K562 (cell line): ENCODE measurements around the gene CCDC47. TPM values are rescaled to one million over a fixed set of nuclear protein-coding genes. Genes with fewer than 3 reads are reported as not detected.

Experiments
- ATAC-seq: fragments of 200-7000 bp; cut with Tn5 transposase; 3 replicates; pipeline ENCODE4 v1.9.1; 2020; ENCODE audit warnings: moderate library complexity
- BruUV-seq: library from RNA; stranded (reverse); fragments of 400-500 nt; replicated peaks from 2 replicates; lab custom pipeline; 2021; lab: Mats Ljungman, UMichigan
- CTCF ChIA-PET: fragments of 300-600 bp; formaldehyde crosslinking; extraction: SDS; loops from one replicate; lab custom pipeline; 2021; ENCODE audit warnings: low intra/inter-chr PET ratio; lab: Yijun Ruan, JAX
- POLR2A ChIA-PET: fragments of 300-600, 350-650 bp; sonication (Branson Sonifier 250); formaldehyde crosslinking; extraction: SDS; loops from one replicate; lab custom pipeline; 2021; ENCODE audit warnings: antibody characterized with exemption, inconsistent platforms; lab: Yijun Ruan, JAX
- DNase-seq, 4 experiments: peaks; one replicate each; pipeline versions ENCODE4 v3.0.0 to v3.0.0-alpha.2; 2011 to 2018; ENCODE audit warnings: low spot score in 3 of 4, mixed read lengths in 3 of 4; ENCODE audit errors: extremely low read depth in 1 of 4
- FAIRE-seq: peaks from 2 replicates; lab custom pipeline; 2011; peaks lifted over from hg19 to GRCh38; lab: Jason Lieb, UNC
- H2AFZ ChIP-seq: 2 replicates; pipeline ENCODE4 v1.6.0; 2011; ENCODE audit warnings: low read depth, low read length, control low read depth, inconsistent platforms
- H3K27ac ChIP-seq: fragments of 200-600 bp; 3 replicates; pipeline ENCODE4 v1.8.0; 2011; ENCODE audit warnings: low read depth, mild to moderate bottlenecking, control low read depth, inconsistent platforms, low read length, moderate library complexity, mixed read lengths; ENCODE audit errors: extremely low read depth
- H3K27me3 ChIP-seq, 2 experiments: fragments of 300-600 bp in 1 of 2; 2 replicates in 1 of 2; 3 replicates in 1 of 2; pipeline versions ENCODE4 v1.6.0 to v1.8.0; 2011; ENCODE audit warnings: inconsistent platforms in 2 of 2, low read length in 2 of 2, mild to moderate bottlenecking in 1 of 2, mixed read lengths in 1 of 2, moderate library complexity in 1 of 2; ENCODE audit not compliant: control insufficient read depth in 2 of 2, insufficient read depth in 2 of 2
- H3K36me3 ChIP-seq: fragments of 300-600 bp; 3 replicates; pipeline ENCODE4 v1.8.0; 2011; ENCODE audit warnings: mild to moderate bottlenecking, low read length, inconsistent platforms; ENCODE audit not compliant: control insufficient read depth, insufficient read depth
- H3K4me1 ChIP-seq, 2 experiments: fragments of 200-600 bp in 1 of 2; replicated peaks in 1 of 2; 2 replicates in 1 of 2; 3 replicates in 1 of 2; pipeline versions ENCODE4 v1.5.1 to v1.8.0; 2011; ENCODE audit warnings: inconsistent platforms in 2 of 2, low read length in 2 of 2, mild to moderate bottlenecking in 1 of 2, mixed read lengths in 1 of 2, moderate library complexity in 1 of 2; ENCODE audit not compliant: control insufficient read depth in 2 of 2, insufficient read depth in 2 of 2
- H3K4me2 ChIP-seq: 2 replicates; pipeline ENCODE4 v1.6.1; 2011; ENCODE audit warnings: low read length, control low read depth, inconsistent platforms, mixed read lengths; ENCODE audit not compliant: insufficient read depth
- H3K4me3 ChIP-seq: fragments of 200-600 bp; sonication (generic), shearing (Covaris generic); 2 replicates; pipeline ENCODE4 v1.5.1; 2016; ENCODE audit warnings: control low read depth, inconsistent platforms
- H3K79me2 ChIP-seq: fragments of 200-600 bp; 3 replicates; pipeline ENCODE4 v1.8.0; 2011; ENCODE audit warnings: low read length, inconsistent platforms; ENCODE audit not compliant: control insufficient read depth, insufficient read depth
- H3K9ac ChIP-seq, 2 experiments: 2 replicates each; pipeline versions ENCODE4 v1.6.0 to v1.6.1; 2011; ENCODE audit warnings: low read depth in 2 of 2, low read length in 2 of 2, control low read depth in 1 of 2, inconsistent platforms in 1 of 2, mild to moderate bottlenecking in 1 of 2, mixed read lengths in 1 of 2; ENCODE audit not compliant: insufficient read depth in 1 of 2
- H3K9me1 ChIP-seq: one replicate; pipeline ENCODE4 v1.6.0; 2011; ENCODE audit warnings: inconsistent platforms, mild to moderate bottlenecking, low read length, moderate library complexity; ENCODE audit not compliant: control insufficient read depth, insufficient read depth
- H3K9me3 ChIP-seq: replicated peaks from 2 replicates; pipeline ENCODE4 v1.5.1; 2011; ENCODE audit warnings: low read depth, low read length, inconsistent platforms; ENCODE audit not compliant: control insufficient read depth, insufficient read depth
- H4K20me1 ChIP-seq: replicated peaks from 2 replicates; pipeline ENCODE4 v1.6.1; 2011; ENCODE audit warnings: low read length, inconsistent platforms, mixed read lengths; ENCODE audit not compliant: control insufficient read depth, insufficient read depth
- PPARD ChIP-seq: fragments of 250-450 bp; sonication (Bioruptor Pico); IDR thresholded peaks from 2 replicates; pipeline ENCODE4 v1.8.0; 2022; ENCODE audit warnings: inconsistent platforms, mild to moderate bottlenecking, moderate library complexity
- SIN3B ChIP-seq: fragments of 450-650 bp; IDR thresholded peaks from 2 replicates; pipeline ENCODE4 v1.6.1; 2017; ENCODE audit warnings: low read depth, mild to moderate bottlenecking, moderate library complexity
- TAF7 ChIP-seq: fragments of 450-650 bp; IDR thresholded peaks from 2 replicates; pipeline ENCODE4 v1.6.1; 2016; ENCODE audit warnings: missing genetic modification characterization, missing compliant biosample characterization
- ZNF184 ChIP-seq: sonication (generic); formaldehyde crosslinking; IDR thresholded peaks from 2 replicates; pipeline ENCODE4 v1.5.0; 2020; ENCODE audit warnings: missing genetic modification reagents
- WGBS: fragments of 100-300 bp; shearing (Covaris generic); methylation state at CpG from one replicate; pipeline ENCODE4 v1.1.6; 2016; ENCODE audit warnings: low coverage, mixed read lengths; ENCODE audit not compliant: insufficient coverage; ENCODE audit errors: missing lambda C conversion rate; 5-methylcytosine and 5-hydroxymethylcytosine counted together
- in situ Hi-C: fragments of 300-500 bp; cut with MboI; formaldehyde crosslinking; loops from 4 replicates; pipeline ENCODE4 v1.15.0; 2018; ENCODE audit warnings: inconsistent platforms, mixed read lengths
- intact Hi-C: fragments of 100-400 bp; cut with micrococcal nuclease; formaldehyde crosslinking; loops from 2 replicates; pipeline ENCODE4 v1.14.2; 2022
- polyA plus RNA-seq, 8 experiments: library from polyadenylated mRNA; depleted of rRNA in 4 of 8; stranded (reverse) in 5 of 8; unstranded in 3 of 8; fragments of >200 nt; fragmentation: Nextera tagmentation in 2 of 8; fragmentation: Illumina TruSeq in 1 of 8; extraction: Ambion mirVana in 2 of 8; extraction: Trizol in 1 of 8; gene quantifications; 2 replicates each; pipeline versions ENCODE4 v1.2.1 to v1.2.3, GENCODE V29; 2011 to 2014; ENCODE audit warnings: inconsistent platforms in 1 of 8, missing spikeins in 1 of 8
- total RNA-seq, 7 experiments: library from RNA; depleted of rRNA in 6 of 7; stranded (reverse); fragments of >200 nt in 6 of 7; fragmentation: Illumina TruSeq in 2 of 7; extraction: Trizol in 2 of 7; gene quantifications; 2 replicates each; pipeline versions ENCODE4 v1.2.1 to v1.2.3, GENCODE V29; 2011 to 2021; ENCODE audit warnings: low replicate concordance in 1 of 7
- TF ChIP-seq, protein P1 (sequence below): fragments of 250-450 bp; sonication (Bioruptor Pico); IDR thresholded peaks from 2 replicates; pipeline ENCODE4 v1.8.0; 2021; ENCODE audit warnings: mild to moderate bottlenecking, moderate library complexity
- TF ChIP-seq, protein P2 (sequence below): sonication (generic); formaldehyde crosslinking; IDR thresholded peaks from 2 replicates; pipeline ENCODE4 v1.8.1; 2023; ENCODE audit warnings: missing genetic modification reagents, mild to moderate bottlenecking, borderline replicate concordance

CCDC47 gene
- total and polyA plus RNA-seq, 9 of the 15 experiments (the other 6 are each of a cell fraction or from before 2014, with no cell fraction given), result 15.5 to 162 (median 122) TPM

DNA sequence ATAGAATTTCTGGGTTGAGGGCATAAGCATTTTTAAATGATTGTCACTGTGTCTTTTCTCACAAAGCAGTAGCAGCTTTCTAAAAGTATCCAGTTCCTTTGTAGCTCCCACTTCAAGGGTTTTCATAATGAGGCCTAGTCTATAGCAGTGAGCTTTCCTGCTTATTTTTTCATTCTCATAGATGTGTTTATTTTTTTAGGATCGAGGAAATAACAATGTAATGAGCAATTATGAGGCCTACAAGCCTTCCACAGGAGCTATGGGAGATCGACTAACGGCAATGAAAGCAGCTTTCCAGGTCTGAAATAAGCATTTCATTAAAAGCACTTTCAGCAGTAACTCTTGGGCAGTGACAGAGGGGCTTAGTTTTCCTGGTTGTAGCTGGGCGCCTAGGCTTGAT, 43.3 kb upstream of the CCDC47 start:
- no peak for DNase-seq
- H3K27me3 ChIP-seq, result no peaks in the 10 kb centered on the region
- CTCF ChIA-PET, result no interaction called here
- no peaks in the 10 kb centered on the region for H3K4me1 ChIP-seq
- H2AFZ ChIP-seq, result no peak overlapping the region
- FAIRE-seq, result no peak
- no peak overlapping the region for H3K9ac ChIP-seq
- in situ Hi-C loops, result no loop called here
- H3K4me2 ChIP-seq, result no peak overlapping the region
- H3K9me3 ChIP-seq, result no peaks in the 10 kb centered on the region
- peaks cover 6% of the 10 kb centered on the region; the same call in 1 of the 2 replicates for H4K20me1 ChIP-seq
- intact Hi-C loops, result no loop called here
- no peak for ATAC-seq
- no peak overlapping the region for H3K27ac ChIP-seq
- 88% methylated on average over 4 of the region's 4 CpGs for WGBS
- H3K4me3 ChIP-seq, result no peak overlapping the region
- H3K36me3 ChIP-seq, result peaks cover 100% of the 10 kb centered on the region
- H3K9me1 ChIP-seq, result no peaks in the 10 kb centered on the region
- BruUV-seq, result no TSS peak
- H3K79me2 ChIP-seq, result no peaks in the 10 kb centered on the region
- no peak for TF ChIP-seq PPARD (CRISPR knock-in tag)
- TF ChIP-seq, protein P1, sequence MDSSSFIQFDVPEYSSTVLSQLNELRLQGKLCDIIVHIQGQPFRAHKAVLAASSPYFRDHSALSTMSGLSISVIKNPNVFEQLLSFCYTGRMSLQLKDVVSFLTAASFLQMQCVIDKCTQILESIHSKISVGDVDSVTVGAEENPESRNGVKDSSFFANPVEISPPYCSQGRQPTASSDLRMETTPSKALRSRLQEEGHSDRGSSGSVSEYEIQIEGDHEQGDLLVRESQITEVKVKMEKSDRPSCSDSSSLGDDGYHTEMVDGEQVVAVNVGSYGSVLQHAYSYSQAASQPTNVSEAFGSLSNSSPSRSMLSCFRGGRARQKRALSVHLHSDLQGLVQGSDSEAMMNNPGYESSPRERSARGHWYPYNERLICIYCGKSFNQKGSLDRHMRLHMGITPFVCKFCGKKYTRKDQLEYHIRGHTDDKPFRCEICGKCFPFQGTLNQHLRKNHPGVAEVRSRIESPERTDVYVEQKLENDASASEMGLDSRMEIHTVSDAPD, result no peak
- TF ChIP-seq, protein P2, sequence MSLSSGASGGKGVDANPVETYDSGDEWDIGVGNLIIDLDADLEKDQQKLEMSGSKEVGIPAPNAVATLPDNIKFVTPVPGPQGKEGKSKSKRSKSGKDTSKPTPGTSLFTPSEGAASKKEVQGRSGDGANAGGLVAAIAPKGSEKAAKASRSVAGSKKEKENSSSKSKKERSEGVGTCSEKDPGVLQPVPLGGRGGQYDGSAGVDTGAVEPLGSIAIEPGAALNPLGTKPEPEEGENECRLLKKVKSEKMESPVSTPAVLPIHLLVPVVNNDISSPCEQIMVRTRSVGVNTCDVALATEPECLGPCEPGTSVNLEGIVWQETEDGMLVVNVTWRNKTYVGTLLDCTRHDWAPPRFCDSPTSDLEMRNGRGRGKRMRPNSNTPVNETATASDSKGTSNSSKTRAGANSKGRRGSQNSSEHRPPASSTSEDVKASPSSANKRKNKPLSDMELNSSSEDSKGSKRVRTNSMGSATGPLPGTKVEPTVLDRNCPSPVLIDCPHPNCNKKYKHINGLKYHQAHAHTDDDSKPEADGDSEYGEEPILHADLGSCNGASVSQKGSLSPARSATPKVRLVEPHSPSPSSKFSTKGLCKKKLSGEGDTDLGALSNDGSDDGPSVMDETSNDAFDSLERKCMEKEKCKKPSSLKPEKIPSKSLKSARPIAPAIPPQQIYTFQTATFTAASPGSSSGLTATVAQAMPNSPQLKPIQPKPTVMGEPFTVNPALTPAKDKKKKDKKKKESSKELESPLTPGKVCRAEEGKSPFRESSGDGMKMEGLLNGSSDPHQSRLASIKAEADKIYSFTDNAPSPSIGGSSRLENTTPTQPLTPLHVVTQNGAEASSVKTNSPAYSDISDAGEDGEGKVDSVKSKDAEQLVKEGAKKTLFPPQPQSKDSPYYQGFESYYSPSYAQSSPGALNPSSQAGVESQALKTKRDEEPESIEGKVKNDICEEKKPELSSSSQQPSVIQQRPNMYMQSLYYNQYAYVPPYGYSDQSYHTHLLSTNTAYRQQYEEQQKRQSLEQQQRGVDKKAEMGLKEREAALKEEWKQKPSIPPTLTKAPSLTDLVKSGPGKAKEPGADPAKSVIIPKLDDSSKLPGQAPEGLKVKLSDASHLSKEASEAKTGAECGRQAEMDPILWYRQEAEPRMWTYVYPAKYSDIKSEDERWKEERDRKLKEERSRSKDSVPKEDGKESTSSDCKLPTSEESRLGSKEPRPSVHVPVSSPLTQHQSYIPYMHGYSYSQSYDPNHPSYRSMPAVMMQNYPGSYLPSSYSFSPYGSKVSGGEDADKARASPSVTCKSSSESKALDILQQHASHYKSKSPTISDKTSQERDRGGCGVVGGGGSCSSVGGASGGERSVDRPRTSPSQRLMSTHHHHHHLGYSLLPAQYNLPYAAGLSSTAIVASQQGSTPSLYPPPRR (CRISPR knock-in tag), result no peak
- no peak for TF ChIP-seq TAF7 (tag)
- TF ChIP-seq SIN3B, result no peak
- TF ChIP-seq ZNF184 (CRISPR knock-in tag), result no peak
- POLR2A ChIA-PET, result interaction anchor here (0.8 to 3.9 kb wide), 7 partner anchors 8 to 20 kb away, joined by 3 to 15 read pairs (median 4); partner anchors contain the start of genes FTSJ3 and PSMC5
